Activated CD4-positive, CD25-positive, alpha-beta regulatory T cell treated with anti-CD3 and anti-CD28 coated beads, Interleukin-2, amount 50 U/mL, for 72 hours (primary cell): ENCODE measurements around the gene CLEC19A.

ENCODE experiments used
- DNase-seq: peaks from one replicate; pipeline ENCODE4 v3.0.0; 2021

The CLEC19A gene

GRCh38 chr16:19285431-19285830 is at the start of gene CLEC19A:
Gene CLEC19A, plus strand, starts transcription at chr16:19285731. Its CDS starts 121 bp downstream, at chr16:19285852.
- DNase-seq = no peak

DNA sequence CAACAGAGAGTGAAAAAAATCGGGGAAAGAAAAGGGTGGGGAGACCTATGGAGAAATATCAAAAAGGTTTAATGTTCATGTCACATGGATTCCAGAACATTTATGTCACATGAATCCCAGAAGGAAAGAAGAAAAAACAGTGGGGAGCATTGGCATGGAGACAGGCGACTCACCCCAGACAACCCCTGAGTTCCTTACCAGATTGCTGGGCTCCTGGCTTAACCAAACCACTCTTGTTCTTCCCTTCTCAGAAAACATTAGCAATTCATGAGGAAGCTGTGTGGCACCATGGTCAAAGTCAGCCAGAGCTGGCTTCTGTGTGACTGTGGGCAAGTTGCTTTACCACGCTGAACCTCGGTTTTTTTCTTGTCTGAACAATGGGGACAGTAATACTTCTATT is 49.6 kb upstream of the CLEC19A start:
- DNase-seq = no peak

GRCh38 chr16:19236561-19237209 is 48.8 kb upstream of the CLEC19A start:
- no peak for DNase-seq

GRCh38 chr16:19238406-19238805 is 47.1 kb upstream of the CLEC19A start:
- no peak for DNase-seq

DNA sequence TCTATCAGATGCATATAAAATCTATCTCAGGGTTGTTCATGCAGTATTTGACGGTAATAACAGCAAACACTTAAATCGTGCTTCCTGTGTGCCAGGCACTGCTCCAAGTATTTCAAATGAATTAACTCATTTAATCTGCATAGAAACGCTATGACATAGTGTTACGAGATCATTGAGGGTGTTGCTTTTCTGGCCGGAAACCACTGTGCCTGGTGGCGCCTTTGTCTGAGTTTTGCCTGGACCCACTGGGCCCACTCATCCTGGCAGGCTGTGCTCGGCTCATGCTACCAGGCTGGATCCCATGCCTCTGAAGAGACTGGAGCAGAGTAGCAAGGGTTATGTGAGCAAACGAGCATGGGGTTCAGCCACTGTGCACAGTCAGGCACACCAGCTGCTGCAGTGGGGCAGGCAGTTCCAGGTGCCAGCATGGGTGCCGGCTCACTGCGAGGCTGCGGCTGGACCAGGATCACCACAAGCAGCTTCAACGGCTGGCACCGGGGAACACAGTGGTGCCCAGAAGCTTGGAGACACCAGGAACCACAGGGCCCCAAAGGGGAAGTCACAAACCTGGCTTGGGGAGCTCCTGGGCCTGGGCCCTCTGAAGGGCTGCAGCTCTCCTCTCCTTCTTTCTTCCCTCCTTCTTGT is 45.9 kb upstream of the CLEC19A start:
- DNase-seq = no peak

- DNase-seq = no peak
Measured at GRCh38 chr16:19240494-19240893, 45.0 kb upstream of the CLEC19A start.

- DNase-seq = no peak
Measured at GRCh38 chr16:19241512-19241911, 44.0 kb upstream of the CLEC19A start.

DNA sequence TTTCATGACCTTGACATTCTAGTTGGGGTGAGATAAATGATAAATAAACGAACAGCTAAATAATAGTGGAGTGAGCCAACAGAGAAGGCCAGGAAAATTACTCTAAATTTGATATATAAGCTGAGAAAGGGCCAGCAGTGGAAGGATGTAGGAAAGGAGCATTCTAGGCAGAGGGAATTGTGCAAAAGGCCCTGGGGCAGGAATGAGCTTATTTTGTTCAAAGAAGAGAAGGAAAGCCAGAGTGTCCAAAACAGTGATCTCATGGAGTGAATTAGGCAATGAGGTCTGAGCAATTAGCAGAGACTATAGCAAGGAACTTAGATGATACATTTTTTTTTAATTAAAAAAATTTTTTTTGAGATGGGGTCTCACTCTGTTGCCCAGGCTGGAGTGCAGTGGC is 43.3 kb upstream of the CLEC19A start:
- DNase-seq = no peak

DNA sequence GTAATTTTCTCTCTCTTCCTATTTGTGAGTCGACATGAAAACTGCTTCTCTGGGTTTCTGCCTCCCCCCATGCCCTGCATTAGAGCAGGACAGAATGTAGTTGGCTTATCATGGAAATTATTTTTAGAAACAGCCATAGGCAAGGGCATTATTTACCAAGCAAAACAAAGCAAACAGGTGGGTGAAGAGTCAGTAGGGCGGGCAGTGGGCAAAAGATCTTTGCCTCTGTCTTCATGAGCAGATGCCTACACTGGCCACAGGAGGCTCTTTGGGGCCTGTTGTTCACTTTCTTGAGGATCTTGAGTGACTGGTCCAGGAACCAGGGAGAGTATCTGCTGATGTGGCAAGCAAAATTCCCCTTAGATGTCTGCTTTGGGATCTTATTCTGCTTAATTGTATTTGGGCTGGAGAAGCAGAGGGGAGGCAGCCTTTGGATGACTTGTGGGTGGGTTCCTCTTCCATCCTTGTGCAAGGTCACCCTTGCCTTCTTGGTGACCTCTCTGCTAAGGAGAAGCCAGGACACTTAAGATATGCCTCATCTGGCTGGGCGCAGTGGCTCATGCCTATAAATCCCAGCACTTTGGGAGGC is 42.5 kb upstream of the CLEC19A start:
- DNase-seq = no peak

- no peak for DNase-seq
Measured at GRCh38 chr16:19245326-19245925, 40.1 kb upstream of the CLEC19A start.

- no peak for DNase-seq
Measured at GRCh38 chr16:19252904-19253303, 32.6 kb upstream of the CLEC19A start.

- DNase-seq = no peak
Measured at GRCh38 chr16:19254611-19255010, 30.9 kb upstream of the CLEC19A start.

GRCh38 chr16:19264123-19264673 is 21.3 kb upstream of the CLEC19A start:
- no peak for DNase-seq

DNA sequence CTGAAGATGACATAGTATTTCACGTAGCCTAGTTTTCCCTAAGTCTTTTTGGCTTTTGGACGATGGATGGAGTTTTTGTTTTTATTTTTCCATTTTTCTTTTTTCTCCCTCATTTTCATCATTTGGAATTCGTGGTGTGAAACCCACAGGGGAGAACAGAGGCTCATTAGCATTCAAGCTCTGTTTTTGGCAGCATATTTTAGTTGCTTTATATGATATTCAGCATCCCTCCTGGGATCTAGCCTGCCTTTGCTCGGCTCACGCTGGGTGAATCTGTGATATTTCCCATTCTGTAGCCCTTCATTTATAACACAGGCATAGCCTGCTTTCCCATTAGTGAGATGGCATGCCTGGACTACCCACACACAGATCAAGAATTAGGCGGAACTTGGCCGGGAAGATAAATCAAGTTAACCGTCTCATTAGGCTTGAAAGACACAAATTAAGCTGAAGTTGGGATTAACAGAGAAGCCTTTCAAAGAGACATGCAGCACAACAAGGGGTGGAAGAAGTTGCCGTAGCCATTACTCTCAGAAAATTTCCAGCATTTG is 20.1 kb upstream of the CLEC19A start:
- no peak for DNase-seq

- DNase-seq = no peak
Measured at GRCh38 chr16:19266774-19267173, 18.8 kb upstream of the CLEC19A start.

DNA sequence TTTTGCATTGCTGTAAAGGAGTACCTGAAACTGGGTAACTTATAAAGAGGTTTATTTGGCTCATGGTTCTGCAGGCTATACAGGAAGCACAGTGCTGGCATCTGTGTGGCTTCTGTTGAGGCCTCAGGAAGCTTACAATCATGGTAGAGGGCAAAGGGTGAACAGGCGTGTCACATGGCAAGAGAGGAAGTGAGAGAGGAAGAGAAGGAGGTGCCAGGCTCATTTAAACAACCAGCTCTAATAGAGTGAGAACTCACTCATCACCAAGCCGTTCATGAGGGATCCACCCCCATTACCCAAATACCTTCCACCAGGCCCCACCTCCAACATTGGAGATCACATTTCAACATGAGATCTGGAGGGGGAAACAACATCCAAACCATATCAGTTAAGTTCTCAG is 16.4 kb upstream of the CLEC19A start:
- DNase-seq = no peak

DNA sequence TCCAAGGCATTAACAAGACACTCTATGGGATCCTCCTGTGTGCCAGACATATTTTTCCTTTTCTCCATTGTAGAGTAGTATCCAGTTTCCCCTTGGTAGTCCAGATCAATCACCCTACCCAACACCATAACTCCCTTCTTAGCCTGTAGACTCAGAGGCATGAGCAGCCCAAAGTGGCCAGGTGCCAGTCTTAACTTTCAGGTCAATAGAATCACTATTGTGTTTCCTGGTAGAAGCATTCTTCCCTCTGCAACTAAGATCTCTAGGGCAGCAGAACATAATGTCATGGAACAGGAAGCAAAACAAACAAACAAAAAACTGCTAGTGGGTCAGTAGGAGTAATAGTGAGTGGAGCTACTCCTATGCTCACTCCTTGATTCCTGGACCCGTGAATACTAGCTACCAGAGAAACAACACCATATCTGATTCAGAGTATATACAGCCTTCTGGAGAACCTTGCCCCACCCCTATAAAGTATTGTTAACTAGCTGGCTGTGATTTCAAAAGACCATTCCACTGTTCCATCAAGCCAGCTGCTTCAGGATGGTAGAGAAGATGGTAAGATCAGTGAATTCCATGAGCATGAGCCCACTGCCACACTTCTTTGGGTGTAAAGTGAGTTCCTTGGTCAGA is 11.2 kb upstream of the CLEC19A start:
- no peak for DNase-seq

GRCh38 chr16:19278403-19278802 is 7.1 kb upstream of the CLEC19A start:
- DNase-seq = no peak

DNA sequence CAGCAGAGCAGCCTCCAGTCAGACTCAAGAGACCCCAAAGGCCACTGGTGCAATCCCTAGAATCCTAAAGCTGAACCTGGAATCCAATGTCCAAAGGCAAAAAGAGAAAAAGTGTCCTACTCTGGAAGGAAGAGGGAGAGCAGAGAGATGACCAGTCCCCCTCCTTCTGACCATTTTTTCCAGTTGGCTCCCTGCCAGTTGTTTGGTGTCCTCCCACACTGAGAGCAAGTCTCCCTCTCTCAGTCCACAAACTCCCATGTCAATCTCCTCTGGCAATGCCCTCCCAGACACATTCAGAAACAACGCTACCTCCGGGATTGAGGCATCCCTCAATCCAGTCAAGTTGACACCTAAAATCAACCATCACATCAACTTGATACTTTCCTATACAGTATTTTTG is 4.3 kb upstream of the CLEC19A start:
- DNase-seq = no peak

GRCh38 chr16:19282101-19282500 is 3.4 kb upstream of the CLEC19A start:
- no peak for DNase-seq

- DNase-seq = no peak
Measured at GRCh38 chr16:19283637-19284036, 1.9 kb upstream of the CLEC19A start.

DNA sequence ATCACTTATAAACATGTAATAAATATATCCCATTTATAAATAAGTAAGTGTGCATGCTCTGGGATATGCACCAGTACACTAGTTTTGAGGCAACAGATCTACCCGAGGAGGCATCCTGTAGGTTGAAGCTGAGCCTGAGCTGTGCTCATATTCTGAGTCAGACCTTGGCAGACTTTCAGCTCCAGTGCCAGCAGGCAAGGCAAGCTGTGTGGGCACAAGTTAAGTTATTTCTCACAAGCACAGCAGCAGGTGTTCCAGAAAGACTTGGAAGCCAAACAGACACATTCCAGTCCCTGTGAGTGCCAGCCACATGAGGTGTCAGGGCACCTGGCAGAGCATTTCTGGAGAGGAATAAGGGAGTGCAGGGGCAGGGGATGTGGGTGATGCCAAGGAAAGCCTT is 1.3 kb upstream of the CLEC19A start:
- no peak for DNase-seq

DNA sequence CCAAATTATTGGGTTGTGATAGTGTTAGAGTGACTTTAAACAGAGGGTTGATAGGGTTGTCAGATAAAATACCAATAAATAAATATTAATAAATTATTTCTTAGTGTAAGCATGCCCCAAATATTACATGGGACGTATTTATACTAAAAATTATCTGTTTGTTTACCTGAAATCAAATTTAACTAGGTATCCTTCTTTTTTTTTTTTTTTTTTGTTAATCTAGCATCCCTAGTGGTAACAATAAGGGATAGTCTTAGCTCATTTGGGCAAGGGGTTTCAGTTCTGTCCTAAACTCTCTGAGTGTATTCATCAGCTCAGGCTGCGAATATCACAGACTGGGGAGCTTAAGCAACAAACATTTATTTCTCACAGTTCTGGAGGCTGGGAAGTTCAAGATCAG is 1.3 kb downstream of the CLEC19A start:
- no peak for DNase-seq
